GM18858 (cell line): ENCODE data around the gene KCNH2.
"Not testable (repeated sequence)": the region's sequence is repeated elsewhere in the genome, so short reads cannot be mapped to it uniquely, and the experiment has no call there.

Experiments
- ATAC-seq: cut with Tn5 transposase; IDR thresholded peaks from one replicate; pipeline ENCODE4 v1.9.1; 2021; ENCODE audit not compliant: unreplicated experiment

KCNH2 gene, protein sequence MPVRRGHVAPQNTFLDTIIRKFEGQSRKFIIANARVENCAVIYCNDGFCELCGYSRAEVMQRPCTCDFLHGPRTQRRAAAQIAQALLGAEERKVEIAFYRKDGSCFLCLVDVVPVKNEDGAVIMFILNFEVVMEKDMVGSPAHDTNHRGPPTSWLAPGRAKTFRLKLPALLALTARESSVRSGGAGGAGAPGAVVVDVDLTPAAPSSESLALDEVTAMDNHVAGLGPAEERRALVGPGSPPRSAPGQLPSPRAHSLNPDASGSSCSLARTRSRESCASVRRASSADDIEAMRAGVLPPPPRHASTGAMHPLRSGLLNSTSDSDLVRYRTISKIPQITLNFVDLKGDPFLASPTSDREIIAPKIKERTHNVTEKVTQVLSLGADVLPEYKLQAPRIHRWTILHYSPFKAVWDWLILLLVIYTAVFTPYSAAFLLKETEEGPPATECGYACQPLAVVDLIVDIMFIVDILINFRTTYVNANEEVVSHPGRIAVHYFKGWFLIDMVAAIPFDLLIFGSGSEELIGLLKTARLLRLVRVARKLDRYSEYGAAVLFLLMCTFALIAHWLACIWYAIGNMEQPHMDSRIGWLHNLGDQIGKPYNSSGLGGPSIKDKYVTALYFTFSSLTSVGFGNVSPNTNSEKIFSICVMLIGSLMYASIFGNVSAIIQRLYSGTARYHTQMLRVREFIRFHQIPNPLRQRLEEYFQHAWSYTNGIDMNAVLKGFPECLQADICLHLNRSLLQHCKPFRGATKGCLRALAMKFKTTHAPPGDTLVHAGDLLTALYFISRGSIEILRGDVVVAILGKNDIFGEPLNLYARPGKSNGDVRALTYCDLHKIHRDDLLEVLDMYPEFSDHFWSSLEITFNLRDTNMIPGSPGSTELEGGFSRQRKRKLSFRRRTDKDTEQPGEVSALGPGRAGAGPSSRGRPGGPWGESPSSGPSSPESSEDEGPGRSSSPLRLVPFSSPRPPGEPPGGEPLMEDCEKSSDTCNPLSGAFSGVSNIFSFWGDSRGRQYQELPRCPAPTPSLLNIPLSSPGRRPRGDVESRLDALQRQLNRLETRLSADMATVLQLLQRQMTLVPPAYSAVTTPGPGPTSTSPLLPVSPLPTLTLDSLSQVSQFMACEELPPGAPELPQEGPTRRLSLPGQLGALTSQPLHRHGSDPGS

DNA sequence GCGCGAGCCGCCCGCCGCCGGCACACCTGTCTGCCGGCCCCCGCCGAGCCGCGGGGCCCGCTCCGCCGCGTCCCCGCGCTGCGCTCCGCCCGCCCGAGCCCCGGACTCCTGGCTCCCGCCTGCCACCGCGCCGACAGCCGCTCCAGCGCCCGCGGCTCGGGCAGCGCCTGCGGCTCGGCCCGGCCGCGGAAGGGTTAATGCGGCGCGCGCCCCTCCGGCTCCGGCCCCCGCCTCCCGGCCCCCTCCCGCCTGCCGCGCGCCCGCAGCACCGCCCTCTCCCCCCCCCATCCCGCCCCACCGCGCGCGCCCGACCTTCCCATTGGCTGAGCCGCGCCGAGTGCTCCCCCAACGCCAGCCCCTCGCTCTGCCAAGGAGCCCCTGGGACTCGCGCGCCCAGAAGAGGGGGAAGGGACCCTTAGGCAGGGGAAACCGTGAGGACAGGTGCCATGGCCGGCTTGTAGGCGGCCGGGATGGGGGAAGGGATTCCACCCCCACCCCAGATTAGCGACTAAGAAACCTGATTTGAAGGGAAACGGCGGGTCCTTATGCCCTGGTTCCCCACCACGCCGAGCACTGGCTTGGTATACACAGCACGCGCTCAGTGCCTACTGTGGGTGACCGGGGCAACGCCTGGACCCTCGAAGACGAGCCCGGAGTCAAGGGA is at the start of gene KCNH2:
TSS of gene KCNH2 (minus strand) at position 196 of the 664 bp plus-strand sequence. CDS start 408 bp downstream, outside the sequence.
- no peak for ATAC-seq

DNA sequence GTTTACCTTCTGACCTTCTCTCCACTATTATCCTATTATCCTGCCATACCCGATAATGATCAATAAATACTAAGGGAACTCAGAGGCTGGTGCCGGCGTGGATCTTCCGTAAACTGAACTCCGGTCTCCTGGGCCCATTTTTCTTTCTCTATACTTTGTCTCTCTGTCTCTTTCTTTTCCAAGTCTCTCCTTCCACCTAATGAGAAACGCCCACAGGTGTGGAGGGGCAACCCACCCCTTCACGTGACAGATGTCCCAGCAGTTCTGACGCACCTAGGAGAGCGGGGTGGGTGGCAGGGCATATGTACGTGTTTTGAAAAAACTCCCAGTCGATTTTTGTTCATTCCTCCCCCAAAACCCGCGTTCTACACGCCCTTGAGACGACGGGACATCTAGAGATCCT is 49.6 kb upstream of the KCNH2 start:
- ATAC-seq, result not testable (repeated sequence)

DNA sequence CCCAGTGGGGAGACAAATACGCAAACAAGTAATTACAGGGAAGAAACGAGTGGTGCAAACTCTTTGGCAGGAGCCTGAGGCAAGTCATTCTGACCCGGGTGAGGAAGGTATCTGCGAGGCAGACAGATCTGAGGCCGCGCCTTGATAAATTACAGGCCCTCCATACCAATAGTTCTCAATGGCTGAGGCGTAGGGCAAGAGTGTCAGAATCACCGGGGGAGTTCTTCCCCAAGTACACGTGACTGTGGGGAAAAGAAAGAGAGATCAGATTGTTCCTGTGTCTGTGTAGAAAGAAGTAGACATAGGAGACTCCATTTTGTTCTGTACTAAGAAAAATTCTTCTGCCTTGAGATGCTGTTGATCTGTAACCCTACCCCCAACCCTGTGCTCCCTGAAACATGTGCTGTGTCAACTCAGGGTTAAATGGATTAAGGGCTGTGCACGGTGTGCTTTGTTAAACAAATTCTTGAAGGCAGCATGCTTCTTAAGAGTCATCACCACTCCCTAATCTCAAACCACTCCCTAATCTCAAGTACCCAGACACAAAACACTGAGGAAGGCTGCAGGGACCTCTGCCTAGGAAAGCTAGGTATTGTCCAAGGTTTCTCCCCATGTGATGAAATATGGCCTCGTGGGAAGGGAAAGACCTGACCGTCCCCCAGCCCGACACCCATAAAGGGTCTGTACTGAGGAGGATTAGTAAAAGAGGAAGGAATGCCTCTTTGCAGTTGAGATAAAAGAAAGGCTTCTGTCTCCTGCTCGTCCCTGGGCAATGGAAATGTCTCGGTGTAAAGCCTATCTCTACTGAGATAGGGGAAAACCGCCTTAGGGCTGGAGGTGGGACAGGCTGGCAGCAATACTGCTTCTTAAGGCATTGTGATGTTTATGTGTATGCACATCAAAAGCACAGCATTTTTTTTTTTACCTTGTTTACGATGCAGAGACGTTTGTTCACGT is 48.9 kb upstream of the KCNH2 start:
- ATAC-seq, result not testable (repeated sequence)

DNA sequence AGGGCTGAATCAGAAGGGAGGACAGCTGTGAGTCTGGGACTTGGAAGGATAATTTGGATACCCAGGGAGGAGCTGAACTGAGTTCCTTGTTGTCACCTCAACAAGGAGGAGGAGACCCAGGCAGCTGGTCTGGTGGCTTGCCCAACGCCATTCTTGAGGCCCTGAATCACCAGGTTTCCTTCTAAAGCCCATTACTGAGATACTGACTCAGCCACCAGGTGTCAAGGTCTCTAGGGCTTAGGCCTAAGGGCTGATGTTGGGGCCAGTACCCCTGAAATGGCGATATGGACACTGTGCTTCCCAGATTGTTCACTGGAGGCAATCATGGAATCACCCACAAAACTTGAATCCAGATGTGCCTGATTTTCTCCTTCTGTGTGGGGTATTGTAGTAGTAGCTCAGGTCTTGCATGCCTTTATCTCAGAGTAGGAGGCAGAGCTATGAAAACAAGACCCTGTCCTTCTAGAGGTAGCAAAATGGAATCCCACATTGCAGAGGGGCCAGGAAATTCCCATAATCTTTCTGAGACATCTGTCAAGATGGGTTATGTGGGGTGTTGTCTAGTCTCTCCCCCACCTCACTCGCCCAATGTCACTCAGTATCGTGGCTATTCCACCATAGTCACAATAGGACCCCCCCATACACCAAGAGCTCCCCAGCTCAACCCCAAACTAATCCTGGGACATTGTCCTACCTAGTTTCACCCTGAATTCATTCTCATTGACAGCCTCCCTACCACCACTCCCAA is 48.0 kb upstream of the KCNH2 start:
- ATAC-seq, result no peak

DNA sequence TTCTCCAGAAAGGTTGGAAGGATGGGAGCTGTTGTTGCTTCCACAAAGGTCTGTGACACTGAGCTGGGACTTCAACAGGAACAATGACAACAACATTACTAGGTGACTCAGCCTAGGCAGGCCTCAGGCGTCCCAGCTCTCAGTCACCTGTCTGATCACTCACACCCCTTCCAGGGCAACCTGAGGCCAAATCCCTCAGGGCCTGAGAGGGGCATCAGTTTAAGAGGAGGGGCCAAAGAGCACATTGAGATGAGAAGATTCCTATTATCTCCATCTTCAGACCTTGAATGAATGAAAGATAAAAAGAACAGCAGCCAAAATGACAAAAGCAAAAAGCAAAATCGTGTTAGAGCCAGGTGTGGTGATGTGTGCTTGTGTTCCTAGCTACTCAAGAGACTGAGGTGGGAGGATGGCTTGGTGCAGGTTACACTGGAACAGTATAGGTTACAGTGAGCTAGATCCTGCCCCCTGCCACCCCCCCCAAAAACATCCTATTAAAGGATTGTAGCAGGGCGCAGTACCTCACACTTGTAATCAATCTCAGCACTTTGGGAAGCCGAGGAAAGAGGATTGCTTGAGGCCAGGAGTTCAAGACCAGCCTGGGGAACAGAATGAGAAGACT is 46.4 kb upstream of the KCNH2 start, which contains the start of gene ATG9B:
TSS of gene ATG9B (minus strand) at position 60 of the 622 bp plus-strand sequence. CDS start 71 bp downstream, outside the sequence.
- no peak for ATAC-seq

DNA sequence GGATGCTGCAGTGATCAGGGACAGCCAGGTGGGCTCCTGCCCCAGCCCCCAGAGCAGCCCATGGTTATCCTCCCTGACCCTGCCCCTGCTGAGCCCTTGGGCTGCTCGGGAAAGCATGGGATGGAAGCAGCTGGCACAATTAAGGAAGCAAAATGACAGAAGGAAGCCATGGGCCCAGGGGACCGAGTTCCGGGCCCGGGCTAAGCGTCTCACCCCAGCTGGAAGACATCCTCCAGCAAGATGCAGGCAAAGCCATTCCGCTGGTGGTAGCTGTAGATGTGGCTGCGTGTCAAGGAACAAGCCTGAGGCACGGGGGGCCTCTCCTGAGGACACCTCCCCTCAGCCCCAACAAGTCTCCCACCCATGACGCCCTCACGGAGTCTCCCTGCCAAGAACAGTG is 45.1 kb upstream of the KCNH2 start:
- no peak for ATAC-seq

DNA sequence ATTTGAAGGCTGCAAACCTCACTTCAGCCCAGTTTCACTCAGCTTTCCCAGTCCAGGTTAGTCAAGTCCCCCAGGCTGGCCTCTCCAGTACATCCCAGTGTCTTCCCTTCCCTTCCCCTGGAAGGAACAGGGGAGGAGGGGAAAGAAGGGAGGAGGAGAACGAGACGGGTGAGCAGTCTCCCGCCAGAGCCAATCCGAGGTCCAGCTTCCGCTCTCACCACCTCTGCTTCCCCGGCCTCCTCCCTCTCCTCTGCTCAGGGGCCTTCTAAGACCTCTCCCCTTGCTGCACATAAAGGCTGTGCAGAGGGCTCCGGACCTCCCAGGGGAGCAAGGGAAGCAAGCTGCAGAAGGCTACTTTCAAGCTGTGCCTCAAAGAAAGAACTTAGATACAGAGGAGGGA is 42.1 kb upstream of the KCNH2 start:
- ATAC-seq, result no peak

DNA sequence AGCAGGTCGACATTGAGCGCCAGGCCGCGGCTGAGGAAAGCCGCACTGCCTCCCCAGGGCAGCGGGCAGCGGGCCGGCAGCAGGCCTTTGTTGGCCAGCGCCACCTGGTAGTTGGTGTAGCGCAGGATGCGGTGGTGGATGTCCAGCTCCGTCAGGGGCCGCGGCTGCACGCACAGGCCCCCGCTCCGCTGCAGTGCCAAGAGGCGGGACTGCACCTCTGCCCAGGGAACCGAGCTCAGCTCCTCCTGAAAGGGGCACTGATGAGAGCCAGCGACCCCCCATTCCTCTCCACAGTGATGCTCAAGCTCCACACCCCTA is 41.0 kb upstream of the KCNH2 start:
- ATAC-seq, result no peak

DNA sequence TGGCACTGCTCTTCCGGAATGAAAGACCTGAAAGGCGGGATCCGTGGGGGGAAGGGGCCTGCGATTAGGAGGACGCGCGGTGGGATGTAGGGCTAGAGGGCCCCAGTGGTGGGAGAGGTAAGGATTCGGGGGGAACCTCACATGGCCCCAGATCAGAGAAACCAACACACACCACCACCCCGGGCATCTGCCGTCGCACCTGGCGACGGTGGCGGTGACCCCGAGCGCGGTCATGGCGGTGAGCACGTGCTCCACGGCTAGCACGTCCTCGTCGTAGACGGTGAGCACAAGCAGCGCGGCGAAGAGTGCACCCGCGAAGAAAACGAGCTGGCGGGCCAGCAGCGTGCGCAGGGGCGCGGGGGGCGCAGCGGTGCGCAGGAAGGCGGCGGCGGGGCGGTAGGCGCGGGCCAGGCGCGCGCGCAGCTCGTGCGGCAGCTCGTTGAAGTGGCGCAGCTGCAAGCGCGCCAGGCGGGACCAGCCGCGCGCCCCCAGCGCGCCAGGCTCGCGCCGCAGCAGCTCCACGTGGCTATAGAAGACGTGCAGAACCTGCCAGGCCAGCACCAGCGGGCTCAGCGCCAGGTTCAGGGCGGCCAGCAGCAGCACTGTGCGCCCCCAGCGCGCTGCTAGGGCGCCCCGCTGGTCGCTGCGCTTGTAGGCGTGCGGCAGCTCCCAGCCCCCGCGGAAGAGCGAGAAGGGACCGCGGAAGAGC is 40.5 kb upstream of the KCNH2 start:
- no peak for ATAC-seq

DNA sequence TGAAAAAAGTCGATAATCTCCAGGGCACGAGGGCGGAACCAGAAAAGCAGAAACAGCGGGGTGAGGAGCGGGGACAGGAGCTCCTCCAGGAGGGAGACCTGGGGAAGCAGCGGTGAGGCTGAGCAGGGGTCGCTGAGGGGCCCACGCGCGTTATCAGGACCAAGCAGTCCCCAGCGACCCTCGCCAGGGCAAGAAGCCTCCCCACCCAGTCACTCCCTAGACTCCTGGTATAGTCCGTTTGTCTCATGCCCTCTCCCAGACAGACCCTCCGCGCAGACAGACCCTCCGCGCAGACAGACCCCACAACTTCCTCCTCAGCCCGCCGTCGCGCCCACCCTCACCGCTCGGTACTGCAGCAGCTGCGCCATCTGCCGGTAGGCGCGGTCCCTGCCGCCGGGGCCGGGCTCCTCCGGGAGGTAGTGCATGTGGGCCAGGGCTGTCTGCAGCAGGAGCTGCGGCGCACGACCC is 39.9 kb upstream of the KCNH2 start:
- no peak for ATAC-seq

DNA sequence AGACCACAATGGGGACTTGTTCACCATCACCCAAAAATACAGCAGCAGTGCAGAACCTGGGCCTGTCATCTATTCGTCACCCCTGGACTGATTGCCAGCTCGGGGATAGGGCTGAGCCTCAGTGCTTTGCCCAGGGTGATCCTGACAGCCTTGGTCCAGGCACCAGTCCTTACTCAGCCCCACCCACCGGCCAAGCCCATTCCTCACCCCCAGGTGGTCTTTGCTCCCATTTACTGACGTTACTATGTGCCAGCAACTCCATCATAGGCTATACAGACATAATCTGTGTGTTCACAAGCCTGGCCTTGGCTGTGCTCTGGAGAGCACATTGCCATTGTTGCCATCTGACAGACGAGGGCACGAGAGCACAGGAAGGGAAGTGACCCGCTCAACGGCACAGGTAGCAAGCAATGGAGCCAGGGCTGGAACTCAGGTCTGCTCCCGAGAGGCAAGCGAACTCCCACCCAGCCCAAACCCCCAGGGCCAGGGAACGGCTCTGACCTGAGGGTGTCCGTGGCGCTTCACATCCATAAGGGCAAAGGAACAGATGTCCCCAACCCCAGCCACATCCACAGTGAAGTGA is 39.3 kb upstream of the KCNH2 start:
- ATAC-seq, result no peak

DNA sequence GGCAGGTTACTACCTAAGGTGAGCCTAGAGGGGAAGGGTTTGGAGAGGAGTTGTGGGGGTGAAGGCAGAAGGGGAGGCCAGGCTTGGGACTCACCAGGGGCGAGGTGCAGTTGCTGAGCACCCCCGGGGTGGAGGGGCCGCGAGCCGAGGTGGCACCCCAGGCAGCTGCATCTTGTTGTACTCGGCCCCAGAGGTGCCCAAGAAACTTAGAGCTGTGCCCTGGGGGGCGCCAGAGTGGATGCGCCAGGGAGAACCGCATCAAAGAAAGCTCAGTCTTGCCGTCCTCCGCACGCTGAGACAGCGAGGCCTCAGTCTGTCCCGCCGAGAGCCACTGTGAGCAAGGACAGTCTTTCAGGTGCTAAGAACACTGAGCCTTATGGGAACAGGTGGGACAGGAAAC is 38.8 kb upstream of the KCNH2 start:
- no peak for ATAC-seq

DNA sequence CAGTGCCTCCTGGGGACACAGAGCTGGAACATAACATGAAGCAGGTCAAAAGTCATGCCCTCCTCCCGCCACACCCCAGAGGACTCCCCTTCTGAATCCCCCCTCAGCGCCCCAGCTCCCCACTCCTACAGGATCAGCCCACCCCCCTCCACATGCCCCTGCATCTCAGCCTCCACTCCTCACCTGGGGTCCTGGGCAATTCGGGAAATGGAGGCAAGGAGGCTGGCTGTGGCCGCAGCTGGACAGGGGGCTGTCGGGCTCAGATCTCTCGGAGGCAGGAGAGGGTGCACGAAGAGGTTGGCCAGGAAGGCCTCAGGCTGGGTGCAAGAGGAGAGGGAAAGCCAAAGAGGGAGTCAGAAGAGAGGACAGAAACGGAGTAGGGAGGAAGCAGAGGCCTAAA is 38.4 kb upstream of the KCNH2 start:
- no peak for ATAC-seq

DNA sequence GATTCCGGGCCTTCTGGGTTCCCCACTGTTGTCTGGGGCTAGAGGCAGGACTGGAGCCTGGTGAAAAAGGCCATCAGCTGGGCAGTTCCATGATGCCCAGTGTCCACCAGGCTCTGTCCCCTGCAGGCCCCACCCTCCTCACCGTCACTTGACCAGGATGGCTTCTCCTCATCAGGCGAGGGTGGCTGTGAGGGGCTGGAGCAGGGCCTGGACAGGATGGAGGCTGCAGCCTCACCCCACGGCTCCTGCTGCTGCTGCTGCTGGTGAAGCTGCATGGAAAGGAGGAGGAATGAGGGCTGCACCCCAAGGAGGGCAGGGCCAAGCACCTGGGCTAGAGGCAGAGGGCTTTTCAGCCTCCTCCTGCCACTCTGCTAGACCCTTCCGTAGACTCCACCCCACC is 37.8 kb upstream of the KCNH2 start:
- ATAC-seq, result no peak

DNA sequence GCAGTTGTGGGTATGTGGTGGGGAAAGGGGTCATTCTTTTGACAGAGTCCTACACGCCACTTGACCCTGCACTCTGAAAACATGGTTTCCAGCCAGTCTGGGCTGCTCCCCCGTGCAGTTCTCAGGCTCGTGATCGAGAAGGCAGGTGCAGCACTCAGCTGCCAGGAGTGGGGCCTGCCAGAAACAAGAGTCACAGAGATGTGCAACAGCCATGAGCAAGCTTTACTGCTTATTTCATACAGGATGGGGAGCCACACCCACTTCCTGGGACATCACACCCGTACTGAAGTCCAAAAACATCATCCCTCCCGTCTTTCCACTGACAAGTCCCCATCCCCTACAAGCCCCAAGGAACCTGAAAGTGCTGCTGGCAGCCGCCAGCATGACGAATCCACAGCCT is 36.8 kb upstream of the KCNH2 start:
- ATAC-seq, result no peak

DNA sequence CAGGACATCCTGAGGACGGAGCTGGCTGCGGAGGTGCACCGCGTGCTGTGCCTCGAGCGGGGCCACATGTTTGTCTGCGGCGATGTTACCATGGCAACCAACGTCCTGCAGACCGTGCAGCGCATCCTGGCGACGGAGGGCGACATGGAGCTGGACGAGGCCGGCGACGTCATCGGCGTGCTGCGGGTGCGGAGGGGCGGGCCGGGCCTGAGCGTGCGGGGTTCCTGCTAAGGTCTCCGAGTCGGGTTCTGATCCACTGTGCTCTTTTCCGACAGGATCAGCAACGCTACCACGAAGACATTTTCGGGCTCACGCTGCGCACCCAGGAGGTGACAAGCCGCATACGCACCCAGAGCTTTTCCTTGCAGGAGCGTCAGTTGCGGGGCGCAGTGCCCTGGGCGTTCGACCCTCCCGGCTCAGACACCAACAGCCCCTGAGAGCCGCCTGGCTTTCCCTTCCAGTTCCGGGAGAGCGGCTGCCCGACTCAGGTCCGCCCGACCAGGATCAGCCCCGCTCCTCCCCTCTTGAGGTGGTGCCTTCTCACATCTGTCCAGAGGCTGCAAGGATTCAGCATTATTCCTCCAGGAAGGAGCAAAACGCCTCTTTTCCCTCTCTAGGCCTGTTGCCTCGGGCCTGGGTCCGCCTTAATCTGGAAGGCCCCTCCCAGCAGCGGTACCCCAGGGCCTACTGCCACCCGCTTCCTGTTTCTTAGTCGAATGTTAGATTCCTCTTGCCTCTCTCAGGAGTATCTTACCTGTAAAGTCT is 35.8 kb upstream of the KCNH2 start:
- no peak for ATAC-seq

DNA sequence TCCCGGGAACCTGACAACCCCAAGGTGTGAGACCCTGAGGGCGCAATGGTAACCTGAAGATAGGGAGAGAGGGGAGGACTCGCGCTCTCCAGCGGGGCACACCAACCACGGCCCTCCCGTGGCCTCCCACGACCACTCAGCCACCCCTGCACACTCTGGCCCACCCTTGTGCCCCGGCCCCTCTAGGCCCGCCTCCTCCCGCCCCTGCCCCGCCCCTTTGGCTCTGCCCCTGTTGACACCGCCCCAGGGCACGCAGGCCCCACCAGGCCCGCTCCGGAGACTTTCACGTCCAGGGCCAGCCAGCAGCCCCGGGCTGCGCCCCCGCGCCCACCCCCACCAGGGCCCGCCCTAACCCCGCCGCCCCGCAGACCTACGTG is 35.2 kb upstream of the KCNH2 start:
- no peak for ATAC-seq
